ENCODE results near the gene BAG2.

- TF ChIP-seq CTCF (IDR thresholded peaks at IDR 0.05 in 4 of 5, conservative IDR thresholded peaks at IDR 0.05 in 1 of 5) (no peak), POLR2A (IDR thresholded peaks at IDR 0.05) (no peak)
These were observed 1.9 kb downstream of the BAG2 start for GRCh38 chr6:57173886-57174510.
